ENCODE data around the gene PTBP1. TPM values are rescaled to one million over a fixed set of nuclear protein-coding genes. Genes with fewer than 3 reads are reported as not detected.

Gene PTBP1
- total RNA-seq, 1 experiment from 2014 or later: 712 TPM

GRCh38 chr19:861141-861755, 64.0 kb downstream of the PTBP1 start:
- Mint-ChIP-seq H3K9me3 (peaks cover 0 to 2% of the 10 kb centered on the region in 2 experiments; a peak in 1 of 5 replicates), H3K36me3 (ENCODE audit: insufficient read depth in 1 of 3, low read depth in 3 of 3) (peaks cover 0 to 6% (median 4%) of the 10 kb centered on the region in 3 experiments; a peak in 5 of 7 replicates), H3K4me3 (peak overlapping the region; percentile 4 to 65; a peak in 2 of 5 replicates), H3K4me1 (peaks cover 2 to 10% of the 10 kb centered on the region in 2 experiments; a peak in 2 of 4 replicates), H3K27me3 (ENCODE audit: low read depth) (peaks cover 43% of the 10 kb centered on the region), H3K27ac (no peak overlapping the region)
- no peaks in the 10 kb centered on the region for H4K20me1 ChIP-seq (ENCODE audit: control insufficient read depth, insufficient read depth, insufficient read length)
- H2BK12ac ChIP-seq (ENCODE audit: insufficient read length, low read depth, low read length): no peak overlapping the region
- H2BK5ac ChIP-seq (ENCODE audit: insufficient read length, low read length): no peak overlapping the region
- H3K56ac ChIP-seq (ENCODE audit: insufficient read length, low read depth, low read length): no peak overlapping the region
- H3K23ac ChIP-seq (ENCODE audit: insufficient read length, low read depth, low read length): no peak overlapping the region
- H3K9ac ChIP-seq (ENCODE audit: extremely low read depth, insufficient read length, low read length): no peak overlapping the region
- H2BK15ac ChIP-seq (ENCODE audit: low read depth, low read length): no peak overlapping the region
- H4K91ac ChIP-seq (ENCODE audit: insufficient read length, low read depth, low read length): no peak overlapping the region
- no peaks in the 10 kb centered on the region for H3K9me3 ChIP-seq (ENCODE audit: control insufficient read depth, low read depth, low read length)
- no peak overlapping the region for H3T11ph ChIP-seq (ENCODE audit: low read length)
- H3K79me1 ChIP-seq (ENCODE audit: insufficient read depth, low read depth, low read length, poor library complexity, severe bottlenecking): no peaks in the 10 kb centered on the region
- peak overlapping the region; percentile 22 for H3K4me2 ChIP-seq (ENCODE audit: insufficient read depth, insufficient read length, low read length)
- no peak overlapping the region for H2BK120ac ChIP-seq (ENCODE audit: low read depth, low read length, poor library complexity, severe bottlenecking)
- WGBS (ENCODE audit: extremely low coverage, insufficient read length, low lambda C conversion rate): no CpG with 5 or more reads among the region's 35 CpGs
- no peak for TF ChIP-seq CTCF (conservative IDR thresholded peaks at IDR 0.05)
- H4K8ac ChIP-seq (replicated peaks; ENCODE audit: insufficient read length, low read depth, low read length): no peak overlapping the region
- no peak overlapping the region for H3K14ac ChIP-seq (ENCODE audit: insufficient read depth, low read length)
- H3K27me3 ChIP-seq (ENCODE audit: insufficient read depth, low read length): peaks cover 3% of the 10 kb centered on the region; the same call in 1 of the 2 replicates
- DNase-seq: no peak
- no peaks in the 10 kb centered on the region for H3K79me2 ChIP-seq (ENCODE audit: insufficient read depth, low read length)
- H2AK5ac ChIP-seq (ENCODE audit: insufficient read length, low read length): no peak overlapping the region
- no peak overlapping the region for H2BK20ac ChIP-seq (ENCODE audit: low read depth, low read length, poor library complexity, severe bottlenecking)
- peak overlapping the region; percentile 22 for H3K18ac ChIP-seq (ENCODE audit: insufficient read length, low read depth, low read length)
- H3K4ac ChIP-seq (ENCODE audit: low read depth, low read length): no peak overlapping the region
- no peak overlapping the region for H2AFZ ChIP-seq (ENCODE audit: low read length)
- peaks cover 3% of the 10 kb centered on the region for H3K23me2 ChIP-seq (ENCODE audit: insufficient read length, low read depth, low read length, poor library complexity, severe bottlenecking)
- no peaks in the 10 kb centered on the region for H3K4me1 ChIP-seq (ENCODE audit: insufficient read depth, low read length)
- H3K27ac ChIP-seq (ENCODE audit: insufficient read length, low read depth, low read length): no peak overlapping the region
- no peak overlapping the region for H4K5ac ChIP-seq (ENCODE audit: insufficient read length, low read depth, low read length)

Small RNA genes lying within 50 kb of the gene (microRNA-seq; reads per million reads assigned to microRNA genes)
- 9.3 reads per million, percentile 46 among the genes with 10 or more reads in this experiment for gene MIR3187 (ENCODE audit: borderline microRNAs expressed)
- 9.5 reads per million, percentile 47 among the genes with 10 or more reads in this experiment for gene MIR4745 (ENCODE audit: borderline microRNAs expressed)

Other genes with a start within 250 kb of the PTBP1 start
- gene BSG, start 224.9 kb upstream of the PTBP1 start, total RNA-seq (2021): 715 and 719 TPM in 2 replicates
- 3.7 and 4.1 TPM in 2 replicates for gene HCN2, start 207.6 kb upstream of the PTBP1 start, total RNA-seq (2021)
- gene POLRMT, start 163.9 kb upstream of the PTBP1 start, total RNA-seq (2021): 101 and 104 TPM in 2 replicates
- 0.72 and 0.99 TPM in 2 replicates for gene FGF22, start 157.6 kb upstream of the PTBP1 start, total RNA-seq (2021)
- 78.0 and 81.9 TPM in 2 replicates for gene RNF126, start 134.2 kb upstream of the PTBP1 start, total RNA-seq (2021)
- 6.8 and 9.1 TPM in 2 replicates for gene FSTL3, start 121.1 kb upstream of the PTBP1 start, total RNA-seq (2021)
- gene PRSS57, start 102.0 kb upstream of the PTBP1 start, total RNA-seq (2021): 0.22 TPM in 1 of 2 replicates, not detected in the other
- gene PALM, start 88.5 kb upstream of the PTBP1 start, total RNA-seq (2021): 18.5 and 23.6 TPM in 2 replicates
- 0.44 and 0.83 TPM in 2 replicates for gene MISP, start 46.3 kb upstream of the PTBP1 start, total RNA-seq (2021)
- gene PLPPR3, start 24.5 kb downstream of the PTBP1 start, total RNA-seq (2021): 57.9 and 61.2 TPM in 2 replicates
- 0.77 and 1.6 TPM in 2 replicates for gene AZU1, start 30.4 kb downstream of the PTBP1 start, total RNA-seq (2021)
- gene PRTN3, start 43.5 kb downstream of the PTBP1 start, total RNA-seq (2021): 0.31 TPM in 1 of 2 replicates, not detected in the other
- not detected in 2 replicates for gene ELANE, start 54.9 kb downstream of the PTBP1 start, total RNA-seq (2021)
- gene CFD, start 62.2 kb downstream of the PTBP1 start, total RNA-seq (2021): 1.9 and 2.8 TPM in 2 replicates
- gene MED16, start 95.7 kb downstream of the PTBP1 start, total RNA-seq (2021): 83.1 and 84.1 TPM in 2 replicates
- gene RNU6-9, start 96.0 kb downstream of the PTBP1 start, total RNA-seq (2021): not detected in 2 replicates
- gene R3HDM4, start 115.8 kb downstream of the PTBP1 start, total RNA-seq (2021): 66.2 and 66.4 TPM in 2 replicates
- 3.3 and 5.9 TPM in 2 replicates for gene KISS1R, start 119.9 kb downstream of the PTBP1 start, total RNA-seq (2021)
- 98.3 and 104 TPM in 2 replicates for gene ARID3A, start 128.6 kb downstream of the PTBP1 start, total RNA-seq (2021)
- gene WDR18, start 186.9 kb downstream of the PTBP1 start, total RNA-seq (2021): 94.7 and 101 TPM in 2 replicates
- gene GRIN3B, start 203.0 kb downstream of the PTBP1 start, total RNA-seq (2021): 1.0 and 1.4 TPM in 2 replicates
- 169 and 171 TPM in 2 replicates for gene TMEM259, start 223.7 kb downstream of the PTBP1 start, total RNA-seq (2021)
- not detected in 2 replicates for gene RNU6-2, start 224.1 kb downstream of the PTBP1 start, total RNA-seq (2021)
- 524 and 529 TPM in 2 replicates for gene CNN2, start 229.2 kb downstream of the PTBP1 start, total RNA-seq (2021)
- gene ABCA7, start 242.7 kb downstream of the PTBP1 start, total RNA-seq (2021): 28.3 and 34.6 TPM in 2 replicates

All from H9 (cell line).